Endothelial cell of umbilical vein (primary cell): ENCODE results near the gene SCGB1C1. TPM values are rescaled to one million over a fixed set of nuclear protein-coding genes. Genes with fewer than 3 reads are reported as not detected.

Experiments used
- BruUV-seq: library from RNA; stranded (reverse); fragments of 400-500 nt; replicated peaks from 2 replicates; lab custom pipeline; 2021; lab: Mats Ljungman, UMichigan
- CTCF ChIA-PET: fragments of 300-600, 350-600 bp; sonication (Branson Sonifier 250); formaldehyde crosslinking; loops from one replicate; lab custom pipeline; 2021; ENCODE audit warnings: antibody characterized with exemption, inconsistent platforms; lab: Charles Lee
- POLR2A ChIA-PET: fragments of 300-600, 350-600 bp; sonication (Branson Sonifier 250); formaldehyde crosslinking; loops from one replicate; lab custom pipeline; 2021; ENCODE audit warnings: antibody characterized with exemption, inconsistent platforms; lab: Charles Lee
- DNase-seq: peaks from one replicate; pipeline ENCODE4 v3.0.0-alpha.2; 2011; ENCODE audit warnings: low read depth, low spot score
- FAIRE-seq: peaks from 2 replicates; lab custom pipeline; 2011; peaks lifted over from hg19 to GRCh38; lab: Jason Lieb, UNC
- H2AFZ ChIP-seq: 2 replicates; pipeline ENCODE4 v1.6.0; 2012; ENCODE audit warnings: low read depth, low read length, control low read depth, inconsistent platforms
- H3K27ac ChIP-seq: 2 replicates; pipeline ENCODE4 v1.5.1; 2011; ENCODE audit warnings: low read depth, mild to moderate bottlenecking, control low read depth, low read length, moderate library complexity; ENCODE audit not compliant: insufficient read depth
- H3K27me3 ChIP-seq, 2 experiments: 2 replicates each; pipeline versions ENCODE4 v1.6.0 to v1.6.1; 2011; ENCODE audit warnings: low read length in 2 of 2, mixed read lengths in 1 of 2; ENCODE audit not compliant: control insufficient read depth in 2 of 2, insufficient read depth in 2 of 2
- H3K36me3 ChIP-seq, 2 experiments: 2 replicates in 1 of 2; 3 replicates in 1 of 2; pipeline ENCODE4 v1.5.1; 2011; ENCODE audit warnings: low read length in 2 of 2, mild to moderate bottlenecking in 1 of 2, moderate library complexity in 1 of 2; ENCODE audit not compliant: control insufficient read depth in 2 of 2, insufficient read depth in 2 of 2; ENCODE audit errors: extremely low read depth in 1 of 2
- H3K4me1 ChIP-seq: 3 replicates; pipeline ENCODE4 v1.5.1; 2011; ENCODE audit warnings: mild to moderate bottlenecking, low read length; ENCODE audit not compliant: control insufficient read depth, insufficient read depth; ENCODE audit errors: extremely low read depth
- H3K4me2 ChIP-seq: 2 replicates; pipeline ENCODE4 v1.6.1; 2011; ENCODE audit warnings: low read length, control low read depth, mixed read lengths; ENCODE audit not compliant: insufficient read depth
- H3K4me3 ChIP-seq, 3 experiments: fragments of 200-600 bp in 1 of 3; sonication (generic), shearing (Covaris generic) in 1 of 3; replicated peaks in 1 of 3; 2 replicates each; pipeline ENCODE4 v1.5.1; 2011 to 2016; ENCODE audit warnings: control low read depth in 3 of 3, low read length in 3 of 3, mild to moderate bottlenecking in 2 of 3, inconsistent platforms in 1 of 3, low read depth in 1 of 3, moderate library complexity in 1 of 3; ENCODE audit not compliant: insufficient read depth in 1 of 3
- H3K79me2 ChIP-seq: 2 replicates; pipeline ENCODE4 v1.6.0; 2012; ENCODE audit warnings: low read length, inconsistent platforms; ENCODE audit not compliant: control insufficient read depth, insufficient read depth
- H3K9ac ChIP-seq: replicated peaks from 2 replicates; pipeline ENCODE3; 2011; ENCODE audit warnings: low read length, control low read depth; ENCODE audit not compliant: insufficient read depth; ENCODE audit errors: extremely low read depth
- H3K9me1 ChIP-seq: replicated peaks from 3 replicates; pipeline ENCODE4 v1.6.0; 2011; ENCODE audit warnings: mild to moderate bottlenecking, low read length; ENCODE audit not compliant: control insufficient read depth, insufficient read depth; ENCODE audit errors: extremely low read depth
- H3K9me3 ChIP-seq: replicated peaks from 2 replicates; pipeline ENCODE4 v1.5.1; 2012; ENCODE audit warnings: low read length, inconsistent platforms; ENCODE audit not compliant: control insufficient read depth, insufficient read depth
- H4K20me1 ChIP-seq: replicated peaks from 2 replicates; pipeline ENCODE3; 2011; ENCODE audit warnings: mild to moderate bottlenecking, low read length; ENCODE audit not compliant: control insufficient read depth, insufficient read depth; ENCODE audit errors: extremely low read depth
- CTCF ChIP-seq, 2 donors: IDR thresholded peaks; 1 replicate in 1 of 2; 2 replicates in 1 of 2; pipeline ENCODE4 v1.5.1; 2011; ENCODE audit warnings: low read length in 2 of 2, mild to moderate bottlenecking in 2 of 2, moderate library complexity in 2 of 2, control low read depth in 1 of 2, inconsistent platforms in 1 of 2, low read depth in 1 of 2; ENCODE audit not compliant: insufficient read depth in 1 of 2; ENCODE audit errors: extremely low read depth in 1 of 2
- EZH2 ChIP-seq: IDR thresholded peaks from 2 replicates; pipeline ENCODE4 v1.6.1; 2012; ENCODE audit warnings: borderline replicate concordance, low read depth, mild to moderate bottlenecking, moderate library complexity, low read length, inconsistent platforms; ENCODE audit not compliant: severe bottlenecking
- MAX ChIP-seq: IDR thresholded peaks from 2 replicates; pipeline ENCODE4 v1.6.1; 2011; ENCODE audit not compliant: insufficient read depth, insufficient read length
- MYC ChIP-seq: IDR thresholded peaks from one replicate; pipeline ENCODE4 v1.6.1; 2011; ENCODE audit warnings: mild to moderate bottlenecking, low read depth, low read length
- POLR2AphosphoS5 ChIP-seq: IDR thresholded peaks from 2 replicates; pipeline ENCODE4 v1.6.1; 2012; ENCODE audit warnings: low read depth, mild to moderate bottlenecking, control low read depth, low read length, moderate library complexity; ENCODE audit not compliant: insufficient read depth
- dilution Hi-C: fragments of 300-500 bp; cut with MboI; formaldehyde crosslinking; loops from one replicate; pipeline ENCODE4 v1.15.0; 2019; ENCODE audit warnings: low sequenced_read_pairs; ENCODE audit not compliant: extremely low pct_ligation_motif_present
- intact Hi-C: fragments of 100-400 bp; cut with micrococcal nuclease; formaldehyde crosslinking; loops from one replicate; pipeline ENCODE4 v1.10.0; 2022
- polyA plus RNA-seq, 4 experiments: library from polyadenylated mRNA; depleted of rRNA in 3 of 4; stranded (reverse) in 3 of 4; unstranded in 1 of 4; fragments of >200 nt; gene quantifications; 2 replicates each; pipeline versions ENCODE4 v1.2.1 to v1.2.3, GENCODE V29; 2011 to 2012; ENCODE audit warnings: missing spikeins in 1 of 4
- total RNA-seq: library from RNA; stranded (reverse); gene quantifications from 2 replicates; pipeline ENCODE4 v1.2.3, GENCODE V29; 2021

The SCGB1C1 gene
- total and polyA plus RNA-seq, 2 donors (not counting 3 experiments of a cell fraction or from before 2014, with no cell fraction given): not detected

- peaks cover 29 to 44% of the 10 kb centered on the region in 2 experiments for H3K36me3 ChIP-seq
- no peaks in the 10 kb centered on the region for H3K27me3 ChIP-seq
- POLR2A ChIA-PET: no interaction called here
- H3K4me3 ChIP-seq: peak overlapping the region in 1 of 3 experiments; percentile 69
- no peaks in the 10 kb centered on the region for H4K20me1 ChIP-seq
- peaks cover 48% of the 10 kb centered on the region for H3K79me2 ChIP-seq
- H3K9me3 ChIP-seq: no peaks in the 10 kb centered on the region
- FAIRE-seq (no peak), DNase-seq (no peak)
- BruUV-seq: no TSS peak
- CTCF ChIA-PET: interaction anchor here (1.5 kb wide), 1 partner anchor 12 kb away, joined by 5 read pairs; no protein-coding TSS in a partner anchor
- intact Hi-C loops (no loop called here), dilution Hi-C loops (no loop called here)
- H3K4me2 ChIP-seq: peak overlapping the region; percentile 75
- TF ChIP-seq MYC (no peak), EZH2 (no peak), MAX (no peak), CTCF (IDR thresholded peaks at IDR 0.05; ENCODE audit: extremely low read depth in 1 of 2, insufficient read depth in 1 of 2, low read depth in 1 of 2, low read length in 2 of 2) (no peak), POLR2AphosphoS5 (no peak)
- peaks cover 23% of the 10 kb centered on the region for H3K4me1 ChIP-seq
- H3K9me1 ChIP-seq: no peaks in the 10 kb centered on the region
- H3K9ac ChIP-seq: peak overlapping the region; percentile 6
- H3K27ac ChIP-seq: peak overlapping the region; percentile 47
- no peak overlapping the region for H2AFZ ChIP-seq
Observed at GRCh38 chr11:210122-210802, 17.4 kb downstream of the SCGB1C1 start.
